ENCODE data around the gene CALY.

DNA sequence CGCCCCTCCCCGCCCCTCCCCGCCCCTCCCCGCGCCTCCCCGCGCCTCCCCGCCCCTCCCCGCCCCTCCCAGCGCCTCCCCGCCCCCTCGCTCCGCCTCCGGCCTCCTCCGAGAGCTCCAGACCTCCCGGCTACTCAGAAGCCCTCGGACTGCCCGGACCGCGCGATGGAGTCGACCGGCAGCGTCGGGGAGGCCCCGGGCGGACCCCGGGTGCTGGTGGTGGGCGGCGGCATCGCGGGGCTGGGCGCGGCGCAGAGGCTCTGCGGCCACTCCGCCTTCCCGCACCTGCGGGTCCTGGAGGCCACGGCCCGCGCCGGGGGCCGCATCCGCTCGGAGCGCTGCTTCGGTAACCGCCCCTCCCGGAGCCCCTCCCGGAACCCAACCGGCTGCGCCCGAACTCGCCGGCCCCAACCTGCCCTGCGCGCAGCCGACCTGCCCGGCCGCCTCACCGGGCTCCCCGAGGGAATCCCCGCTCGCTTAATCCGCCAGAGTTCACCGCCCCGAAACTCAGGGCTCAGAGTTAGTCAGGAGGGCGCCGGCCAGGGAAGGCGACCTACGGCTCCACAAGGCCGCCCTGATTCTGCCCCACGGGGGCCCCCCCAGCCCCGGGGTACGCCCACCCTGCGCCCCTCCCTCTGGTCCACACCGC, 42.6 kb upstream of the CALY start, which contains the start of gene PAOX:
- TF ChIP-seq, protein P1, sequence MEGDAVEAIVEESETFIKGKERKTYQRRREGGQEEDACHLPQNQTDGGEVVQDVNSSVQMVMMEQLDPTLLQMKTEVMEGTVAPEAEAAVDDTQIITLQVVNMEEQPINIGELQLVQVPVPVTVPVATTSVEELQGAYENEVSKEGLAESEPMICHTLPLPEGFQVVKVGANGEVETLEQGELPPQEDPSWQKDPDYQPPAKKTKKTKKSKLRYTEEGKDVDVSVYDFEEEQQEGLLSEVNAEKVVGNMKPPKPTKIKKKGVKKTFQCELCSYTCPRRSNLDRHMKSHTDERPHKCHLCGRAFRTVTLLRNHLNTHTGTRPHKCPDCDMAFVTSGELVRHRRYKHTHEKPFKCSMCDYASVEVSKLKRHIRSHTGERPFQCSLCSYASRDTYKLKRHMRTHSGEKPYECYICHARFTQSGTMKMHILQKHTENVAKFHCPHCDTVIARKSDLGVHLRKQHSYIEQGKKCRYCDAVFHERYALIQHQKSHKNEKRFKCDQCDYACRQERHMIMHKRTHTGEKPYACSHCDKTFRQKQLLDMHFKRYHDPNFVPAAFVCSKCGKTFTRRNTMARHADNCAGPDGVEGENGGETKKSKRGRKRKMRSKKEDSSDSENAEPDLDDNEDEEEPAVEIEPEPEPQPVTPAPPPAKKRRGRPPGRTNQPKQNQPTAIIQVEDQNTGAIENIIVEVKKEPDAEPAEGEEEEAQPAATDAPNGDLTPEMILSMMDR (IDR thresholded peaks at IDR 0.05): no peak
- TF ChIP-seq EP300 (IDR thresholded peaks at IDR 0.05): no peak
- TF ChIP-seq POLR2A (IDR thresholded peaks at IDR 0.05; ENCODE audit: low read depth): no peak

All from esophagus muscularis mucosa (tissue), 4 donors.